Neural progenitor cell (in vitro differentiated cells): ENCODE measurements around the gene CANT1.

Source experiments
- CTCF ChIP-seq: fragments of 200-600 bp; sonication (generic); IDR thresholded peaks from 2 replicates; pipeline ENCODE4 v1.5.1; 2017; ENCODE audit warnings: antibody characterized with exemption, mild to moderate bottlenecking
- EZH2 ChIP-seq: fragments of 200-600 bp; sonication (generic); IDR thresholded peaks from 2 replicates; pipeline ENCODE4 v1.6.1; 2017; ENCODE audit warnings: antibody characterized with exemption, mild to moderate bottlenecking, moderate library complexity
- EZH2phosphoT487 ChIP-seq: fragments of 200-600 bp; sonication (generic); IDR thresholded peaks from 2 replicates; pipeline ENCODE4 v1.6.1; 2017; ENCODE audit warnings: antibody characterized with exemption

GRCh38 chr17:79031996-79032875 lies 22.7 kb upstream of the CANT1 start:
- TF ChIP-seq CTCF (no peak), EZH2 (no peak), EZH2phosphoT487 (no peak)
